ENCODE measurements around the gene RNU1-1.
"Not testable (repeated sequence)": the region's sequence is repeated elsewhere in the genome, so short reads cannot be mapped to it uniquely, and the experiment has no call there.

DNA sequence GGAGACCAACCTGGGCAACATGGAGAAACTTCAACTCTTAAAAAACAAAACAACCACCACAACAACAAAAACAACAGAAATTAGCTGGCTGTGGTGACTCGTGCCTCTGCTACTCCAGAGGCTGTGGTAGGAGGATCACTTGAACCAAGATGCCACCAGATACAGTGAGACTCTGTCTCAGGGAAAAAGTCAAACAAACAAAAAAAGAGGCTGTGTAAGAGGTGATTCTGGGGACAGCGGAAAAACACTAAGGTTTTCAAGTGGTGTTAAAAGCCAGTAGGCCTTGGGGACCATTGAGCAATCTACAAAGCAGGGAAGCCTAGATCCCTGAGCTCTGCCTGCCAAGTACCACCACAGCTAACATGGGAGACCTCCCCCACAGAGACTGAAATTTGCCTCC, 8.2 kb downstream of the RNU1-1 start:
- TF ChIP-seq, protein P1, sequence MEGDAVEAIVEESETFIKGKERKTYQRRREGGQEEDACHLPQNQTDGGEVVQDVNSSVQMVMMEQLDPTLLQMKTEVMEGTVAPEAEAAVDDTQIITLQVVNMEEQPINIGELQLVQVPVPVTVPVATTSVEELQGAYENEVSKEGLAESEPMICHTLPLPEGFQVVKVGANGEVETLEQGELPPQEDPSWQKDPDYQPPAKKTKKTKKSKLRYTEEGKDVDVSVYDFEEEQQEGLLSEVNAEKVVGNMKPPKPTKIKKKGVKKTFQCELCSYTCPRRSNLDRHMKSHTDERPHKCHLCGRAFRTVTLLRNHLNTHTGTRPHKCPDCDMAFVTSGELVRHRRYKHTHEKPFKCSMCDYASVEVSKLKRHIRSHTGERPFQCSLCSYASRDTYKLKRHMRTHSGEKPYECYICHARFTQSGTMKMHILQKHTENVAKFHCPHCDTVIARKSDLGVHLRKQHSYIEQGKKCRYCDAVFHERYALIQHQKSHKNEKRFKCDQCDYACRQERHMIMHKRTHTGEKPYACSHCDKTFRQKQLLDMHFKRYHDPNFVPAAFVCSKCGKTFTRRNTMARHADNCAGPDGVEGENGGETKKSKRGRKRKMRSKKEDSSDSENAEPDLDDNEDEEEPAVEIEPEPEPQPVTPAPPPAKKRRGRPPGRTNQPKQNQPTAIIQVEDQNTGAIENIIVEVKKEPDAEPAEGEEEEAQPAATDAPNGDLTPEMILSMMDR (conservative IDR thresholded peaks at IDR 0.05; ENCODE audit: low read length): not testable (repeated sequence)
- TF ChIP-seq EZH2phosphoT487 (IDR thresholded peaks at IDR 0.05; ENCODE audit: borderline replicate concordance, low read depth, low read length): not testable (repeated sequence)

All from OCI-LY7 (cell line).